Fibroblast of pulmonary artery (primary cell): ENCODE results near the gene ACACA.
"Not testable (repeated sequence)": the region's sequence is repeated elsewhere in the genome, so short reads cannot be mapped to it uniquely, and the experiment has no call there.

Experiments
- DNase-seq: peaks from one replicate; pipeline ENCODE4 v3.0.0-alpha.2; 2010; ENCODE audit warnings: low read depth
- H3K4me3 ChIP-seq: replicated peaks from 2 replicates; pipeline ENCODE4 v1.5.1; 2011; ENCODE audit warnings: low read depth, mild to moderate bottlenecking, control low read depth, low read length, moderate library complexity
- TF ChIP-seq, protein P1 (sequence below): IDR thresholded peaks from 2 replicates; pipeline ENCODE4 v1.5.1; 2011; ENCODE audit warnings: mild to moderate bottlenecking, control low read depth, low read length, inconsistent platforms; ENCODE audit errors: missing control alignments

The ACACA gene

DNA sequence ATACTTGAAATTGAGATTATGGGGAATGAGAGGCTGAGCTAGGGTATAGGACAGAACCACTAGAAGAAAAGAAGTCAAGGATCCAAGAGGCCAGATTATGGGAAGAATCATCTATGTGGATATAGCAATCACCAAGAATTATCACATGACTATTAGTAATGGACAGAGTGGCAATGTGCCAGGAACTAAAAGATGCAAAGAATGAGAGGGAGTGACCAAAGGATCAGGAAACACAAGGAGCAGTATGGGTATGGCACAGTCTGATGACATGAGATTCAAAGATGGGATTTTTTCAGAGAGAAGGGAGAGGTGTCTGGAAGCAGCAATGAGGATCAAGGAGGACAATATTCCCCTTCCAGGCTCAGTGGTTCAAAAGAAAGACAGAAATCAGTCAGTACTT, 245.7 kb downstream of the ACACA start:
- TF ChIP-seq, protein P1, sequence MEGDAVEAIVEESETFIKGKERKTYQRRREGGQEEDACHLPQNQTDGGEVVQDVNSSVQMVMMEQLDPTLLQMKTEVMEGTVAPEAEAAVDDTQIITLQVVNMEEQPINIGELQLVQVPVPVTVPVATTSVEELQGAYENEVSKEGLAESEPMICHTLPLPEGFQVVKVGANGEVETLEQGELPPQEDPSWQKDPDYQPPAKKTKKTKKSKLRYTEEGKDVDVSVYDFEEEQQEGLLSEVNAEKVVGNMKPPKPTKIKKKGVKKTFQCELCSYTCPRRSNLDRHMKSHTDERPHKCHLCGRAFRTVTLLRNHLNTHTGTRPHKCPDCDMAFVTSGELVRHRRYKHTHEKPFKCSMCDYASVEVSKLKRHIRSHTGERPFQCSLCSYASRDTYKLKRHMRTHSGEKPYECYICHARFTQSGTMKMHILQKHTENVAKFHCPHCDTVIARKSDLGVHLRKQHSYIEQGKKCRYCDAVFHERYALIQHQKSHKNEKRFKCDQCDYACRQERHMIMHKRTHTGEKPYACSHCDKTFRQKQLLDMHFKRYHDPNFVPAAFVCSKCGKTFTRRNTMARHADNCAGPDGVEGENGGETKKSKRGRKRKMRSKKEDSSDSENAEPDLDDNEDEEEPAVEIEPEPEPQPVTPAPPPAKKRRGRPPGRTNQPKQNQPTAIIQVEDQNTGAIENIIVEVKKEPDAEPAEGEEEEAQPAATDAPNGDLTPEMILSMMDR = no peak
- peak; percentile 79 for DNase-seq
- H3K4me3 ChIP-seq = no peak overlapping the region

DNA sequence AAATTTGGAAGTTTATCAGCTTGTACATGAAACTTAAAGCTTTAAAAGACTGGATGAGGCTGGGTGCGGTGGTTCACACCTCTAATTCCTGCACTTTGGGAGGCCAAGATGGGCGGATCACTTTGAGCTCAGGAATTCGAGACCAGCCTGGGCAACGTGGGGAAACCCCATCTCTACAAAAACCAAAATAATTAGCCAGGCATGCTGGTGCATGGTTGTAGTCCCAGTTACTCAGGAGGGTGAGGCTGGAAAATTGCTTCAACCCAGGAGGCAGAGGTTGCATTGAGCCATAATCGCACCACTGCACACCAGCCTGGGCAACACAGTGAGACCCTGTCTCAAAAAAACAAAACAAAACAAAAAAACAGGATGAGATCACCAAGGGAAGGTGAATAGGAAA, 248.3 kb downstream of the ACACA start:
- TF ChIP-seq, protein P1 = no peak
- H3K4me3 ChIP-seq = no peak overlapping the region
- no peak for DNase-seq

DNA sequence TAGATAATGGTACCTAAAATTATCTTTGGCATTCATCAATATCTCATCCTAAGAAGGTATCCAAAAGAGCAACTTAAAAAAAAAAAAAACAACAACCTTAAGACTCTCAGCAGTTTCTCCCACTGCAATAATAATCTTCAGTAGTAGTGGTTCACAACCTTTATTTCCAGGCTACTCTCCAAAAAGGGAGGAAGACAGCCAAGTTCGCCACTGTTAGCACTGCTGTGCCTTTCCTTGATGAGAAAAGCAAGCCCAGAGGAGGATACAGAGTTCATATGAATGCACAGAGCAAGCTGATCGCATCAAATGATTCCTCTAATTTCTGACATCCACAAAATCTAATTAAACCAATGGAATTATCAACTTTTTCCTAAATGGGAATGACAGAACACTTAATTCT, 258.5 kb downstream of the ACACA start:
- H3K4me3 ChIP-seq = no peak overlapping the region
- DNase-seq = peak; percentile 33
- TF ChIP-seq, protein P1 = no peak

DNA sequence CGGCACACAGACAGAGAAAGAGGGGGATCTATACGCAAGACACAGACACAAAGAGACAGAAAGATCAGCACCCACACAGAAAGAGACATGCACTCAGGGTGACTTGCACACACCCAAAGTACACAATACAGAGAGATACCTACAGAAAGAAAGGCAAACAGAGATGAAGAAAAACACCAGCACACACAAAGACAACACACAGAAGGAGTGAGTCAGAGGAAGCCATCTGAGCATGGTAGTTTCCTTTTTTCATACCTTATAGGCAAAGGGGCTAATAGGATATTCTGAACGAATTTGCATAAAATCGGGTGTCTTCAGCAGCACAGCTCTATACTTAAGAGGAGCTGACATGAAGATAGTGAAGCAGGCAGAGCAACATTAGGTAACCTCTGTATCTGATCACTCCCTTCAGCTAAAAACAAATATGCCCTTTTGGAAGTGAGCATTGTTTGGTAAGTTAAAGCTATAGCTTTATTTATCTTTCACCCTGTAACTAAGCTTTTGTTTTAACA, 259.3 kb downstream of the ACACA start:
- no peak overlapping the region for H3K4me3 ChIP-seq
- TF ChIP-seq, protein P1 = no peak
- DNase-seq = peak; percentile 23

DNA sequence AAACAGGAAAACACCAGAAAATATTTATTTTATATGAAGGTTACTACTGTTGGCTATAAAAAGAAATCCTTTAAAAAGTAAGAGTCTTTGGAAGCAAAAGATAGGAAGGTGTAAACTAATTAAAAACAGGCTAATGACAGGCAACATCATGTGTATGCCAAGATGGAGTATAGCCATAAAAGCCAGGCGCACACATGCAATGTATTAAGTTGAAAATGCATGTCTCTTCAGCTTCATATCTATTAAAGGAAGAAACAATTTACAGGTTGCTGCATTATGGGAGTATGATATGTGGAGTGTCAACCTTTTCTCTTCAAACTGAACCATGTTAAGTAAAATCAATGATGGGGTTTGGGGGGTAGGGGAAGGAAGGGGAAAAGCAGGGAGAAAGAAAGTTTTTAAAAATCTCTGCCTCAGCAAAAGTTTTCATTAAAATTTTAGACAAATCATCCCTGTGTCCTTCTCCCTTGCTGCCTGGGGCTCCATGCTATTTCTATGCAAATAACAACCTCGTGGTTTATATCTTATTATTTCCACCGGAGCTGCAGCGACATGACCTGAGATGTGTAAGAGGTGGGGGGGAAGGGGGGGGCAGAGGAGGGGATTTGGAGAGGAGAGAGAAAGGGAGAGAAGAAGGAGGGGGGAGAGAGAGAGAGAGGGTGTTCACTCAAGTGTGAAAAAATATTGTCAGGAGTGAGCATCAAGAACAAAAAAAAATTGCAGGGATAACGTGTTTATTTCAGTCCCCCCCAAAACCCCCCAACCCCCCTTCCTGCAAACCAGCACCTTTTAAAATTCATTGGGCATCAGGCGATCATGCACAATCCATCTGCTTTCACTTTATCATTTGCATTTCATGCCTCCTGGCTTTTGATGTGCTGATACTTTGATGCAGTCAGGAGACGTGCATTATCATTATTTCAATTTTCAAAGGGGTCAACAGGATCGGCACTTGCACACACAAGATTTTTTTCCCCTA, 260.3 kb downstream of the ACACA start:
- DNase-seq = no peak
- H3K4me3 ChIP-seq = no peak overlapping the region
- TF ChIP-seq, protein P1 = no peak

DNA sequence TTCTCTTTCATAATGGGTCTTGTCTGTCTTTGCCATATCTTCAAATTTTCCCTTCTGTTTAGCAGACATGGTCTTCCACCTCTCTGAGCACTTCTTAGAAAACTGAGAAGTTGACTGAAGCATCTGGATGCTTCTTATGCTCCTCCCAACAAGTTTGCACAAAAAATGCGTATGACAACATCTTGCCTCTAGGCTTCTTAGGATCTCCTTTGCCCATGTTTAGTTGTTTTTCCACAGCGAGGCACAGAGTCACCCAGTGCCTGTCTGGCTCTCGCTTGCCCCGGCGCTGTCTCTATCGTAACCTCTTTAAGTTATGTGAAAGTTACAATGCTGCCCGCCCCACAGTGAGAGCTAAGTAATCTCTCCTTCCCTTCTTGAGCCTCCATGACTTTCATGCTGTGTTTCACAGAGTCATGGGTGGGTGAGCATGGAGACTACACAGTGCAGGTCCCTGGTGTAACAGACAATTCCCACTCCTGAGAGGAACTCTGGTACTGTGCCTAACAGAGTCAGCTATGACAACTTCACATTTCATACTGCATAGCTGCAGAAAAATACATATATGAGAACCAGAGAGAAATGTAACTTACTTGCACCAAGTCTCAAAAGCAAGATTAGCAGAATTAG, 262.4 kb downstream of the ACACA start:
- TF ChIP-seq, protein P1 = no peak

DNA sequence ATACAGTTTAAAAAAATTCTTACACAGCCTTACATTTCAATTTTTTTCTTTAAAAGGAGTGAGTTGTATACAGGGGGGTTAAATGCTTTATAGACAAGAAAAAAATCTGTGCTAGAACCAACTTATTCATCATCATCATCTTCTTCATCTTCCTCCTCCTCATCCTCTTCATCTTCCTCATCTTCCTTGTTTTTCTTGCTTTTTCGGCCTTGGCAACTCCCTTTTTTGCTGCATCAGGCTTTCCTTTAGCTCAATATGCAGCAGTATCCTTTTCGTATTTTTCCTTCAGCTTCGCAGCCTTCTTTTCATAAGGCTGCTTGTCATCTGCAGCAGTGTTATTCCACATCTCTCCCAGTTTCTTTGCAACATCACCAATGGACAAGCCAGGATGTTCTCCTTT, 263.1 kb downstream of the ACACA start:
- not testable (repeated sequence) for H3K4me3 ChIP-seq, DNase-seq

More for the DNA sequence above, 262.4 kb downstream of the ACACA start:
- no peak for DNase-seq
- no peak overlapping the region for H3K4me3 ChIP-seq
